Endometrial microvascular endothelial cells (primary cell): Measurements from ENCODE around the gene CMSS1. TPM values are rescaled to one million over a fixed set of nuclear protein-coding genes. Genes with fewer than 3 reads are reported as not detected.

Experiments used
- in situ Hi-C: cut with HindIII; loops from 2 replicates; pipeline ENCODE4 v1.10.0; 2017; ENCODE audit warnings: low sequenced_read_pairs, low pct_unique_long_range_greater_than_20kb; ENCODE audit errors: inconsistent ontology term
- total RNA-seq: library from RNA; depleted of rRNA; stranded (reverse); fragments of >200 nt; gene quantifications from one replicate; pipeline ENCODE4 v1.2.3, GENCODE V29; 2015; ENCODE audit errors: inconsistent ontology term

CMSS1 gene
- total RNA-seq, 1 donor from 2014 or later = 13.2 TPM

DNA sequence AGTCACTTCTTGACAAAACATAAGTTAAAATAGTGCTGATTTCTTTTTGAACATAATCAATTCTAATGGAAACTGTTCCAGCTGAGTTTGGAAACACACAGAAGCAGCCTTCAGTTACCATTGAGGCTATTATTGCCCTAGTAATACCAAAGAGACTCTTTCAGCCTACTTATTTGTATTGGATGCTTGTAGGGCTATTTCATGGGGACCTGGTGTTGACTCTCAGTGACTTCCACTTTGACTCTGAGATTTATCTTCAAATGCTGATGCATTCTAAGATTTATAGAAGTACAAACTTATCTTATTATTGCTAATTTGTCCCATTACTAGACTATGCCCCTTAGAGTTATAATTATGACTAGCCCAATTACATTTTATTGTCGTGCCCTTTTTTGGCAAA lies 67.4 kb downstream of the CMSS1 start:
- in situ Hi-C loops = no loop called here

GRCh38 chr3:99885851-99886250 lies 68.2 kb downstream of the CMSS1 start:
- in situ Hi-C loops = no loop called here

DNA sequence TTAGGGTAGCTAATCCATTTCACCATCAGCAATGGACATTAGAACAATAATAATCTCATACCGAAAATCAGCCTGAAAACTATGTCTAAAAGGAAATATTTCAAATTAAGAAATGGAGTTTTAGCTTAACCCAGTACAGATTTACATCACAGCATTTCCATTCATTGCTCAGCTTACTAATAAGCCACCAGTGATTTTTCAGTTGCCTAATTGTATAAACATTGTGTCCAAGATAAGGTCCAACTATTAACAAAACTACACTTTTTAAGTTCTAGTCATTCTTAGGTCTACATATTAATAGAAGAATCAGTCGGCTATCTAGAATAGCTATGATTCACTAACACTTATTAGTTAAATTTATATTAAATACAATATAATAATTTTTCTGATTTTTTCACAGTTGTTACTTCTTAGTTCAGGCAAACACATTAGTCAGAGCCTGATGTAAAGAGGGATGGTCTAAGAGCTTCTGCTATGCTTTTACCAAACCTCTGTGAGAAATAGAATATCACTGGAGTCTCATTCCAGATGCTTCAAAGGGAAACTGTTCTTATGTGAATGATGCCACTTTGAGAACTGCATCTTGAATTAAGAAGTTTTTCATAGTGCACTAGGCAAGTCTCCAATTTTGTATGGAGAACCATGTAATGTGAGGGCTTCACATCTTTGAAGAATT lies 74.1 kb downstream of the CMSS1 start:
- in situ Hi-C loops = no loop called here

DNA sequence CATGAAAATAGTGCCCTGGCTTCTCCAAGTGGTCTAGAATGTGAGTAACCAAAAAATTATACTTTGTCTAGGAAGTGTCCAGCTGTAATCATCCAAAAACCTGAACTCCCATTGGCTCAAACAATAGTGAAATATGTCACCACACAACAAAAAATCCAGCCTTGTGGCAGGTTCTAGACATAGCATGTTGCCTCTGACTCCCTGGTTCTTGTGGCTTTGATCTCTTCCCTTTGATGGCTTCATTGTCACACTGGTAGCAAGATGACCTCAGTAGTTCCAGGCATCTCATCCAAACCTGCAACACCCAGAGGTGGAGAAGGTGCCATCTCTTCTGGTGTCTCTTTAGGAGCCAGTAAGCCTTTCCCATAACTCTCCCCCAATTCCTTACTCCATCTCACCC lies 74.7 kb downstream of the CMSS1 start:
- in situ Hi-C loops = no loop called here

GRCh38 chr3:99895131-99895696 lies 77.6 kb downstream of the CMSS1 start:
- in situ Hi-C loops = no loop called here

- in situ Hi-C loops = no loop called here
These were observed 78.2 kb downstream of the CMSS1 start for GRCh38 chr3:99895703-99896441.

- in situ Hi-C loops = no loop called here
These were observed 78.8 kb downstream of the CMSS1 start for GRCh38 chr3:99896482-99896881.

DNA sequence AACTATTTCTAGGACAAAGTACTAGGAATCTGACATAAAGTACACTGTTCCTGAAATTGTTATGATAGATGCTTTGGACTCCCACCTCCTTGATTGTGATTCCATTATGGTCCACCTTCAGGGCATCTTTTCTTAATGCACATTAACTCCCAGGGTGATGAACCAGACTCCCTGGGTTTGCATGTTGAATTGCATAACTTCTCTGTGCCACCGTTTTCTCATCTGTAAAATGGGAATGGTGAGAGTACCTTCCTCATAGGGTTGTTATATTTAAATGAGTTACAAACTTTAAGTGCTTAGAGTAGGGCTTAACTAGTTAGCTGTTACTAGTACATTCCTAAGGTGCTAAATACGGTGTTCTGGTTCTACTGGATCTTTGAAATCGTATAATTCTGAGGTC lies 81.9 kb downstream of the CMSS1 start:
- in situ Hi-C loops = no loop called here

GRCh38 chr3:99900248-99900647 lies 82.6 kb downstream of the CMSS1 start:
- in situ Hi-C loops = no loop called here

DNA sequence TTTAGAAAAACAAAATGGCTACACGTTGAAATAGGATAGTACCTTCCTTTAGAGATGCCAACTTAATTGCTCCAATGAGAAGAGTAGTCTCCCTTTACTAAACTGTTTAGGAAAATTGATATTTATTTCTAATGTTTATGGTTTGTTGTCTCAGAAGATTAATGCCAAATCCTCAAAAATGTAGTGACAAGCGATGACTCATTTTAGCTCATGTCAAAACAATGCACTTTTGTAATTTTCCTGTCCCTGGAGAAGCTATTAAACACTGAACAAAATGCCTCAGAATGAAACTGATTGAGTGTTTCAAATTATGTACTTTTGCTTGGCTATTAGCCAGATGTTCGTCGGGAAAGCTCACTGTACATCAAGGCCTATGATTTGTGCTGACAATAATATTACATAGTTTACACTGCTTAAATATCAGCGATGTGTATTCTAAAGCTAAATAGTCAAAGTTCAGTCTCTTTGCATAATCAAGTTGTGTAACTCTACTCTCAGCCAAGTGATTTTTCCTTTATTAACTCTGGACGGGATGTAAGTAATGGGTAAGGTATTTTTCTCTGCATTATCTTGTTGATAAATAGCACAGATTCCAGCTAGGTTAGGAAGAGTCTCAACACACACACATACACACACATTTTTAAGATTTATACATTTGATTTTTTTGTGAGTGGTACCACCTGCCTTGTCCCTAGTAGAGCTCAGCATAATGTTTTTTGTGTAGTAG lies 83.7 kb downstream of the CMSS1 start:
- in situ Hi-C loops = no loop called here

DNA sequence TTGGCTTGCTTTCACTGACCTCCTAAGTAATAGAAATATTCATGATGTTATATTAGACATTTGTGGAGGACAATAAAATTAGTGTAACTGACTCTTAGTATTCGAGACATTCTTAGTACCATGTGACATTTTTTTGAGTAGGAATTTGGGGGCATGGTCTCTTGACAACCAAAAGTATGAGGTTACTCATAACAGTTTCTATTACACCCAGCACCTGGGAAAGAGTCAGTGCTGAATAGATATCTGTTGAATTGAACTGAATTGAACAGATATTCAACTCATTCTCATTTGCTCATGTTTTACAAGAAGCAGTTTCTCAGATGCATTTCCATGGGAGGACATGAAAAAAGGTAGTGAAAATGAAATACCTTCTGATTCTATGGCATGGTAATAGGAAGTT lies 84.4 kb downstream of the CMSS1 start:
- in situ Hi-C loops = no loop called here

- in situ Hi-C loops = no loop called here
These were observed 86.2 kb downstream of the CMSS1 start for GRCh38 chr3:99903869-99904268.

DNA sequence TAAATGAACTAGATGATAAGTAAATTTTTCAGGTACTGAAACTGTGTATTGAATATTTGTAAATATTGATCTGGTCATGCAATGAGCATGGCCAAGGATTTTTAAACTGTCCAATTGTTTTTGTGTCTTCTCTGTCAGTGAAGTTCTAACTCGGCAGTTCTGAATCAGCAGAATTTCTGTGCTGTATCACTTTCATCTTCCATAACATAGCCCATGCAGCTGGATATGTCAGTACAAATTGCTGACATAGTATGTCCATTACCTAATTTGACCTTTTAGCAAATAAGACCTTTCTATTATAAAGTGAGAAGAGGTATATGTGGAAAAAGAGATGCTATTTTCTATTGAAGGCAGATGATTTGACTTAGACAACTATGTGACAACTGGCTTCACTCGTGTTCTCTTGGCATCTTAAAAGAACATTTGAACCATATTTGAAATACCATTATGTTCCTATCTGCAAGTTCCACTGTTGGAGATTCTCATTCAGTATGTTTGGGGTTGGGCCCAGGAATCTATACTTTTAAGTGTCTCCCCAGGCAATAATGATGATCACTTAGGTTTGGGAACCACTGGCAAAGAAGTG lies 90.4 kb downstream of the CMSS1 start:
- in situ Hi-C loops = no loop called here

DNA sequence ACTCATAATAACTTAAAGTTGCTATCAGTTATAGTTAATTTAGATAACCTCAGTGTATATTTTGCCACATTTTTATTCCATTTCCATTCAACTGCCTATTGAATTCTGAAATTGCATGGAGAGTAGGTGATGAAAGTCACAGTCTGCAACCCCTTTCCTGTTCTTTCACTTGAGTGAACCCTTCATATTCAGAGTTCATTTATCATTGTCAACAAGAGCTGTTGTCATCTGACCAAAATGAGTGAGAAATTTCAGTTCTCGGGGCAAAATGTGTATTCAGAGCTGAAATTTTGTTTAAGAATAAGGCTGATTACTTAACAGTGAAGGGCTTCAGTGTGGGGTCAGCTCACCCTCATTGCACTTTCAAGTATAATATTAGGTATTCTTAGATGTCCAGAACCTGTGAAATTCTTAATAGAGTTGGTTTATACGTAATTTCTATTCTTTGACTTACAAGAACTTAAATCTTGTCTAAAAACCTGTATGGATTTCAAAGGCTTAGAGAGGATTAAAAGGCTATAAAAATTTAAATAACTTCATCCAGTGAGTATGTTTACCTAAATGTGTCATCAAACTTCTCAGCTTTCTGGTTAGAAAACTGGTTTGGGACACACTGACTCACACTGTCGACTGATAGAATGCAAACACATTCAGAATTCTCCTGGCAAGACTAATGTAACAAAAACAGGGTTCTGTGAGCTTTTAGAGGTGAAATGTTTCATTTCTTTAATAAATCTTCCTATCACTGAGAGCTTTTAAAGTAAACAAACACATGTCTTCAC lies 92.2 kb downstream of the CMSS1 start:
- in situ Hi-C loops = no loop called here

DNA sequence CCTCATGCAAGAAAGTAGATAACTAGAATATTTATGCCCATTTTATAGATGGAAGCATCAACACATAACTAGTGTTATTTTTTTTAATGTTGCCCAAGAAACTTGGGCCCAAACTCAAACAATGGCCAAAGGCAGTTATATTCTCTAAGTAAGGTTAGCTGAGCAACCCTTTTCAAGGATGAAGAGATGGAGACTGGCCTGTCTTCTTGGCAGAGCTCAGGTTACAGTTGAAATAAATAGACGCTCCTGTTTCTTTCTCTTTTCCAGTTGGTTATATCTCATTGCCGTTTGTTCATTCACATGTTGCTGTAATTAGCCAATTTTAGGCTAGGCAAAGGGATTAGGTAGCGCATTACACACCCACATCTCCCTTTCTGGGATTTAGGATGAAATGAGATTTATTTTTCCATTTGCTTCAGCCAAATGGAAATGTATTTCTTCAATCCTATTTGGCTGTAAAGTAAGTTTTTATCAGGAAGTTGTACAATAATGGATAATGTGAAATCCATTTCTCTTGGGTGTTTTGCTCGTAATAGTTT lies 93.2 kb downstream of the CMSS1 start:
- in situ Hi-C loops = no loop called here

DNA sequence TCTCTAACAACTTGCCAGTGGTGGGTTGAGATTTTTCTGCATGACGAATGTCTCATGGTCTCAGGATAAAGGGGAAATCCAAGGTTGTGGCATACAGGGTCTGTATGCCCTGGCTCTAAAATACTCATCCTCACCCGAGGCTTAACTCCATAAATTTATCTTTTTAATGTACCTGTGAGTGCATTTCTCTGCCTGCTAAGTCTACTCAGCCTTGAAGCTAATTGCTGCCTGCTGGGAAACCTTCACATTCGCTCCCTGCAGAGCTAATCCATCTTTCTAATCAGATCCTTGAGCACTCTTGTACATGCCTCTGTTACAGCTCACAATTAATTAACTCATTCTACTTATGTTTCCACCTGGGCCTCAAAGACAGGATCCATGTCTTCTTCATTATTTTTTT lies 93.8 kb downstream of the CMSS1 start:
- in situ Hi-C loops = no loop called here

GRCh38 chr3:99915906-99916432 lies 98.3 kb downstream of the CMSS1 start:
- in situ Hi-C loops = no loop called here

DNA sequence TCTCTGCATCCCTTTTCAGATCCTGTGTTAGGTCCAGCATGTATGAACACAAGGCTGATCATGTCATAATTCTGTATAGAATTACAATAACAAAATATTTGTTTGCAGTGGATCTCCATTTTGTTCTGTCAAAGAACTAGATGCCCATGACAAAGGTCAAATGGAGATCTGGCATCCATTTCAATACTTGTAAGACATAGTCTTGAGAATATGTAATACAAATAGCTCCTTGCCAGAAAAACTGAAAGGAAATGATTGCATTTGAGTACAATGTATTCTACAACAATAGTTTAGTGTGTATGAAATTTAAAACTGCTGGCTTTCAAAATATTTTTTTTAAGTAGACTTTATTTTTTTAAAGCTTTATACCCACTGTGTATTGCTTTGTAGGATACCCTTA lies 101.1 kb downstream of the CMSS1 start:
- in situ Hi-C loops = no loop called here
